Globus pallidus (tissue), 1 donor: ENCODE data around the gene EEFSEC.

Experiments
- DNase-seq: peaks from one replicate; pipeline ENCODE4 v3.0.0-alpha.2; 2015; ENCODE audit warnings: low spot score

The EEFSEC gene

DNA sequence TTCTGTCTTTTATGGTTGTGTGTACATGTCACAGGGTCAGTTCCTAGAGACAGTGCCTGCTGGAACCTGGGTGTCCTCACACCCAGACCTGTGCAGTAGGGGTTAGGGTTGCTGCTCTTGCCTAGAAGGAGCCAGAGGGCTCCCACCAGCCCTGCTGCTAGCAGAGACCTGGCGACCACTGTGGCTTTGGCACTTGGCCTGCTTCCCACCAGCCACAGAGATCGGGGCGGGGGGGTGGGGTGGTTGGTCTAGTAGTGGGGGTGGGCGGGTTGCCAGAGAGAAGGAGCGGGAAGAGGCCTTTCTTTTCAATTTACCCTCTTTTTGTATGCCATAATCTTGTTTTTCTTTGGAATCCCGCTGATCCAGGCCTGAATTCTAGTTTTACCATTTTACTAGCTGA, 29.4 kb downstream of the EEFSEC start:
- DNase-seq, result no peak

DNA sequence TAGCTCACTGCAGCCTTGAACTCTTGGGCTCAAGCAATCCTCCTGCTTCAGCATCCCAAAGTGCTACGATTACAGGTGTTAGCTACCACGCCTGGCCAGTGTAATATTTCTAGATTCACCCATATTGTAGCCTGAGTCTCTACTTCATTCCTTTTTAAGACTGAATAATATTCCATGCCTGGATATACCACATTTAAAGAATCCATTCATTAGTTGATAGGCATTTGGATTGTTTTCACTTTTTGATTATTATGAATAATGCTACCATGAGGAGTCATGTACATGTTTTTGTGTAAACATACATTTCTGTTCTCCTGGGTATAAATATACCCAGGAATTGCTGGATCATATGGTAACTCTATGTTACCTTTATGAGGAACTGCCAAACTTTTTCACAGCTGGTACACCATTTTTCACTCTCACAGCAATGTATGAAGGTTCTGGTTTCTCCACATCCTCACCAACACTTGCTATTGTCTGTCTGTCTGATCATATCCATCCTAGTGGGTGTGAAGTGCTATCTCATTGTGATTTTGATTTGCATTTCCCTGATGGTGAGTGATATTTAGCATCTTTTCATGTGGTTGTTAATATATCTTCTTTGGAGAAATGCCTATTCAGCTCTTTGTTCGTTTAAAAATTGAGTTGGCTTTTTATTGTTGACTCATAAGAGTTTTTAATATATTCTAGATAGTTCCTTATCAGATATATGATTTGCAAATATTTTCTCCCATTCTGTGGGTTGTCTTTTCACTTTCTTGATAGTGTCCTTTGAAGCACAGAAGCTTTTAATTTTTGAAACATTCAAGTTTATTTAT, 32.6 kb downstream of the EEFSEC start:
- DNase-seq, result no peak

DNA sequence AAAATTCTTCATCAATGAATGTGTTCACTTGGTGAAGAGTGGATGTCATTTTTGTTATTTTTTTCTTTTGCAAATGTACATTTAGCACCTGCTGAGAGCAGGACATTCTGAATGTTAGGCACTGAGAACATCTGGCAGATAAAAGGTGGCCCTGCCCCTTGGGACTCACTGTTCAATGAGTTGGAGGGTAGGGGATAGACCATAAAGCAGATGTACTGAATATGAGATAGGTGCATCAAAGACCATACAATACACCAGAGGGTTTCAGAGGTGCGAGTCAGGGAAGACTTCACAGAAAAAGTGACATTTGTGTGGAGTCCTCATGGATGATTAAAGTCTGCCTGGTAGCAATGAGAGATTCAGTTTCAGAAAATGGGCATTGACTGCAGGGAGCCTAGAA, 34.2 kb downstream of the EEFSEC start:
- no peak for DNase-seq

DNA sequence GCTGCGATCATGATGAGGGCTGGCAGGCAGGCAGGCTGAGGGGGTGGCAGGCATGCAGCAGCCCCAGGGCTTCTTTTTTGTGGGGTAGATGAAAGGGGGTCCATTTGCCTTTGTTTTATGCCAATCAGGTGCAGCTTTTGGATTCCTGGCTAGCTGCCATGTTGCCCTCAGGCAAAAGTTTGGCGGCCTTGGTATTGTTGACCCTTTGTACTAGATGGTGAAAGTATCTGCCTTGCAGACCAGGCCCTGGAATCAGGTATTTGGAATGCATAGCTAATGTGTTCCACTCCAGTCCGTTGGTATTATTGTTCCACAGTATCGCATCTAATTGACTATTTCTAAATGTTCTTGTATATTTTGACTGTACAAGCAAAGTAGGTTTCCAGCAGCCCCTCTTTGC, 35.0 kb downstream of the EEFSEC start:
- DNase-seq, result no peak

DNA sequence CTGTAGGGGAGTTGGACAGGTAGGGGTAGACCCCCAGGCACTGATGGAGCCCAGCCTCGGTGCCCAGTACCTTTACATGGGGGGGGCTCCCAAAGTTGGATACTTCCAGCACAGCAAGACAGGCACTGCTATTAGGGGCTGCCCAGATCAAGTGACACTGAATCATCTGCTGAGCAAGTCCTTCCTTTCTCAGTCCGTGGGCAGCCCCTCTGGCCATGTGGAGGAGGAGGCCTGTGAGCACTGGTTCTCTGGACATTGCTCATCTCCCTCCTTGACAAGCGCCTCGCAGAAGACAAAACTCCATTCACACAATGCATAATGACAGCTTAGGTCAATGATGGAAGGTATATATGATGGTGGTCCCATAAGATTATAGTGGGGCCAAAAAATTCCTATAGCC, 35.7 kb downstream of the EEFSEC start:
- DNase-seq, result no peak

DNA sequence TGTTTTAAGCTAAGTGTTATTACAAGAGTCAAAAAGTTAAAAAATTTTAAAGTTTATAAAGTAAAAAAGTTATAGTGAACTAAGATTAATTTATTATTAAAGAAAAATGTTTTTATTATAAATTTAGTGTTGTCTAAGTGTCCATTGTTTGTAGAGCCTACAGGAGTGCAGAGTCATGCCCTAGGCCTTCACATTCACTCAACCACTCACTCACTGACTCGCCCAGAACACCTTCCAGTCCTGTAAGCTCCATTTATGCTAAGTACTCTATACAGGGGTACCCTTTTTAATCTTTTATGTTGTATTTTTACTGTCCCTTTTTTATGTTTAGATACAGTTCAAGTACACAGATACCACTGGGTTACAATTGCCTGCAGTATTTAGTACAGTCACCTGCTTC, 37.2 kb downstream of the EEFSEC start:
- no peak for DNase-seq

DNA sequence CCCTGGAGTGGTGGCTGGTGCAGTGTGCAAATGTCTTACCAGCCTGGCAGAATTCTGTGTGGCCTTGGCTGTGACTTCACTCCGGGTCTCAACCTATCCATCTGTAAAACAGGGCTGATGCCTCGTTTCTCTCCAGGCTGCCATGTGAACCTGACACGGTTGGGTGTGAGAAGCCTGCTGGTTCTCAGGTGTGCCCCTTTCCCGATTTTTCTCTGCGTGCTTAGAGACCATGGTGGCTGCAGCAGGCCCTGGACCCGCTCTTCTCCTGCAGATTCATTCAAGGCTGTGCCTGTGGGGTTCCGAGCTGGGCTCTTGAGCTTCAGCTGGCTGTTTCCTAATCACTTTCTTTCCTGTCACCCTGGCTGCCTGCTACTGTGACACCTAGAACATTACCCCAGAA, 38.9 kb downstream of the EEFSEC start:
- no peak for DNase-seq

DNA sequence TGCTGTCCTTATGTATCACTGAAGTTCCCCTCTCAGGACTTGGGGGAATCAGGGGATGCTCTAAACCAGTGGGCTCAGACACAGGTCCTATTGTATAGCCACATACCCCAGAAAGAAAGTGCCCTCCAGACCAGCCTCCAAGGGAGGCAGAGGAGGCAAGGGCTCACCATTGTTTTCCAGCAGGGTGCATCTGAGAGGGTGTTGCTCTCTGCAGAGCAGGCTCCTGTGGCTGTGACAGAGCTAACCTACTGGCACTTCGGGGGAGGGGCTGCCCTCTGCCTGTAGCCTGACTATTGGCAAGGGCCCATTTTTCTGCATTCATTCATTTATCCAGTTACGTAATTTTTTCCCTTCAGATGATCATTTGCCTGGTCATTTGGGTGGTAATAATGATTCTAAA, 39.9 kb downstream of the EEFSEC start:
- DNase-seq, result no peak

DNA sequence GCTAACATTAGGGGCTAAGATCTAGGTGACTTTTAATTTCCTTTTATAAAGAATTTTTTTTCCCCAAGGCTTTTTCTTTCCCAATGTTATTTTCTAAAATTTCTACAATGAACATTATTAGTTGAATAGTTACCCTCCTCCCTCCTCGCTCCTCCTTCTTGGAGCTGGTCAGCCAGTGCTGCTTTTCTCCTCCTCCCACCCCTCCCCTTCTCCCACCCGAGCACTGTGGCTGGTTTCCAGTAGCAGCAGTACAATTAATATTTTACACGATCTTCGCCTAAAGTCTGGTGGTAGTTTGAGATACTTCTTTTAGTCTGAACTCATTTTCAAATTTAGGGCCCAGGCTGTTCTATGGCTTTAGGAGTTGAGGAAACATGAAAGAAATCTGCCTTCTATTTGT, 41.6 kb downstream of the EEFSEC start:
- DNase-seq, result peak; percentile 54

DNA sequence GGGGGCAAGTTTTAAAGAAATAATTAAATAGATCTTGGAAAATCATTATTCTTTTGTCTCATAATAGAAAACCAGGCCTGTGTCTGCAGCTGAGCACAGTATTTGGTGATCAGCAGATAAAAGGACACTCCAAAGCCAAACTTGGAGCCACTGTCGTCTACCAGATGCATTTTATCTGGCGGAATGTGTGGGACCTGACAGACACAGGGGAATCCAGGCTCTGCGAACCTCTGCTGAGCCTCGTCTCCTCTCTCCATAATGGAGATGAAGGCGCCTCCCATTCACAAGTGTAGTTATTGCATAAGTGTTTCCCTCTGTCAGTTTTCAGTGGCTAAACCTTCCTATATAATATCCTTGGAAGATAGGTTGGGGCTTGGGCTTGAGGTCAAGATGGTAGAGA, 42.1 kb downstream of the EEFSEC start:
- DNase-seq, result no peak

DNA sequence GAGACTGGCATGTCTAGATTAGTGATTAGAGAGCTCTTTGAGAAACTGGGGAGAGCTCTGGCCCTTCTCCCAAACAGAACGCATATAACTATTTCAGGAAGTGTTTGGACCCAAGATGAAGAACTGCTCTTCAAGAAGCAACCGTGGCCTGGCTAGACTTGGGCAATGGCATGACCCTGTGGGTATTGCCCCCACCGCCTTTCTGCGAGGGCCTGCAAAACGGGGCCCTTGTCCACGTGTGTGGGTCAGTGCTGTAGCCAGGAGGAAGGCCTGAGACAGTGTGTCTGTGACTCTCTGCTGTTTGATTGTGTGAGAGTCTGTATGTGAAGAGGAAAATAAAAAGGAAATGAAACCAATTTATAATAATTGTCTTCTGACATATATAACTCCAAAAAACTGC, 42.5 kb downstream of the EEFSEC start:
- peak; percentile 43 for DNase-seq

DNA sequence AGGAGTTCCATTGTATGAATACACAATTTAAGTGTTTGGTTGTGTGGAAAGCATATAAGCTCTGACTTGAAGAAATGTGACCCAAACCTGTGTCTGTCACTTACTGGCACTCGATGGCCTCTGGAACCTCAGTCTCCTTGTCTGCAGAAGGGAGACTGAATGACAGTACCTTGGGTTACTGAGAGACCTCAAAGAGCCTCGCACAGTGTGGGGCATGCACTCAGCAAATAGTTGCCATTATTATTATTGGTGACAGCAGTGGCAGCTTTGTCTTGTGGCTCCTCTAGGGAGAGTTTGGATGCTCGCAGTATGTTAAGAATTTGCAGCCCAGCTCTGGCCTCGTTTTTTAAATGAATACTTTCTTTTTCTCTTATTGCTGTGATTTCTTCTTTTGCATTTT, 43.4 kb downstream of the EEFSEC start:
- DNase-seq, result no peak

DNA sequence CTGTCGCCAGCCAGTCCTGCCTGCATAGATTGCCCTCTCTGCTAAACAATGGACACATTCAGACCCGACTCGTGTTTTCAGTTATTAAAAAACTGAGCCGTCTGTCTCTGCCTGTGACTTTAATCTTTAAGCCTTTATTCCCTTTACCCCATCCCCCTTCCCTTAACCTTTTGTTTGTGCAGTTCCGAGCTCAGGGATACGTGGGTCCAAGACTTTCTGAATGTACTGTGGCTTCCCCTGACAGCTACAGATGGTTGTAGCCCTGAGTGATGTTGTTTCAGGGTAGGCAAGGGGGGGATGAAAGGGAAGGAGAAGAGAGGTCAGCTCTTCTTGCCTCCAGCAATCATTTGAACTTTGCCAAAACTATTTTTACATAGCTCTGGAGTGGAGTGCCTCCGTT, 44.6 kb downstream of the EEFSEC start:
- DNase-seq, result peak; percentile 55

DNA sequence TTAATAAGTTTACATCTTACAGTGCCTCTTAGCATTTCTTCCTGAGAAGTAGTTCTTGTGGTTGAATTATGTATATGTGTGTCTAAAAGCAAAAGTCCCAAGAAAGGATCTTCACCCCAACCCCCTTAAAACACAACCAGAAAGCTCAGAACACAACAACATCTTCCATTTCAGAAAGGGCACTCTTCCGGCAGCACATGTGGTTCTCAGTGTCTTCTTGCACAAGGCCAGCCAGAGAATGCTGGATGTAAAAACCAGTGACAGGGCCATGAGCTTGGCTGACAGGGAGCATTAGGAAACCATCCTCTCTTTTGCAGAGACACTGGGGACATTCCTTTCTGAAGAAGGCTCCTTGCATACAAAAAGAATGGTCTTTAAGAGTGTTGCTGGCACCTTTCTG, 45.0 kb downstream of the EEFSEC start:
- peak; percentile 48 for DNase-seq

DNA sequence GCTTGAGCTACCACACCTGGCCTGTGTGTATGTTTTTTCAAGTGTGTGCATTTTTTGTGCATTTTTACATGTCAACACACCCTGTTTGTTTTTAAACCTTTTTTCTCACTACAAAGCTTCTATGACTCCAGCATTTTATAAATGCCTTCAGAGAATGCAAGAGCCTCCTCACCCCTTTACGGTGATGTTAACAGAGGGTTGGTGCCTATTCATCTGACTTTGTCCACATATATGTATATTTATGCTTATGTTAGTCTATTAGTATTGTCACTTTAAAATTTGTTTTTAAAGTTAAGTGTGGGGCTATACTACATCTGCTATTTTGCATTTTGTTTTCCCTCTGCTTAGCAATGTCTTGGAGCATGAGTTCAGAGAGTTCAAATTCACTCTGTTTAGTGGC, 45.8 kb downstream of the EEFSEC start:
- no peak for DNase-seq

DNA sequence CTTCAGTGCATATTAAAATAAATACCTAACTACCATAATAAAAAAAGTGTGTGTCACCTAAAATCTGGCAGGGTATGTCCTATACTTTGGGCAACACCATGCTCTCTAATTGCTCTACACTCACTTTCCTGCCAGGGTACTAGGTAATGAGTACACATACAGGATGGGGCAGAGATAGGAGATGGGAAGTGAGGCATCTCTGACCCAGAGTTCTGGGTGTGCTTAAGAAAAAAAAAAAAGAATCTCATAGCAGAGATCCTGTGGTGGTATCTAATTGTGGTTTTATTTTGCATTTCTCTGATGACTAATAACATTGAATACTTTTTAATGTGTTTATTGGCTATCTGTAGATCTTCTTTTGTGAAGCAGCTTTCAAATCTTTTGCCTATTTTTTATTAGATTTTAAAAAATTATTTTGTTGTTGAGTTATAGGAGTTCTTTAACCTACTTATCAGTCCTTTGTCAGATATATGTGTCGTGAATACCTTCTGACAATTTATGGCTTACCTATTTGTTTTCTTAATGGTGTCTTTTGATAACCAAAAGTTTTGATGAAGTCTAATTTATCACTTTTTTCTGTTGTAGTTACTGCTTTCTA, 48.0 kb downstream of the EEFSEC start:
- DNase-seq, result no peak

DNA sequence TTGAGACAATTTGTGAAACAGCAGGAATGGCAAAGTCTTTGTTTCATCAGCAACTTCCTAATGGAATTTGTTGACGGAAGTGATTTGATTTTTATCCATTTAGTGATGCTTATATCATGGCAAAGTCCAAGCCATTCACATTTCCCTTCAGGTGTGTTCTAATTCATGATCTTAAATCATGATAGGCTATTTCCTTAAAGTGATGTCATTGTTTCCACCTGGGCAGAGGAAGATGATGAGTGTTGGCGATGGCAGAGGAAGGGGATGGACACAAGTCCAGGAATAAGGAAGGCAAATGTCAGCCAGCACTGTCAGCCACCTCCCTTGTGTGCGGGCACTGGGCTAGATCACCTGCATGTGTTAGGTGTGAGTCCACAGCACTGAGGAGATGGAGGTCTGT, 49.9 kb downstream of the EEFSEC start:
- DNase-seq, result no peak

DNA sequence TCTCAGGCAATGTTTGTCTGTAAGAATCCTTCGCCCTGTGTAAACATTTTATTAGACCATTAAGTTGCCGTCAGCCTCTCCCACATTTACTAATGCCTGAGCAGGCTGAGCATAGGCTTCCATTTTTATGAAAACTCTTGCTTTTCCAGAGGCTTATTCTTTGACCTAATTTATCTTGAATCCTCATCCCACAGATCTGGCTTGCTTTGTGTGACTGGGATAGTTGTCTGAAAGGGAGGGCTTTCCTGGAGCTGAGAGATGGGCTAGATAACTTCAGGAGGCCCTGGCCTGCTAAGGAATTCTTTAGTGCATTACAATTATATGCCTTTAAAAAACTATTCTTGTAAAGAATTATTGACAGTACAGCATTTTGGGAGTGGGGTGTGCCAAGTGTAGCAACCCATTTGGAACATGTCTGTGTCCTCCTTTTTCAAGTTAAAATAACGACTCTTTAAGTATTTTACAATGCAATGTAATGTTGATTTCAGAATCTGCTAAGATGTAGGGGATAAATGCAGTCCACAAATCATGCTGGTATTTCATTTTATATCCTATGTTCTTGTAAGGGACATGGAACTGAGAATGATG, 52.4 kb downstream of the EEFSEC start:
- DNase-seq, result no peak

DNA sequence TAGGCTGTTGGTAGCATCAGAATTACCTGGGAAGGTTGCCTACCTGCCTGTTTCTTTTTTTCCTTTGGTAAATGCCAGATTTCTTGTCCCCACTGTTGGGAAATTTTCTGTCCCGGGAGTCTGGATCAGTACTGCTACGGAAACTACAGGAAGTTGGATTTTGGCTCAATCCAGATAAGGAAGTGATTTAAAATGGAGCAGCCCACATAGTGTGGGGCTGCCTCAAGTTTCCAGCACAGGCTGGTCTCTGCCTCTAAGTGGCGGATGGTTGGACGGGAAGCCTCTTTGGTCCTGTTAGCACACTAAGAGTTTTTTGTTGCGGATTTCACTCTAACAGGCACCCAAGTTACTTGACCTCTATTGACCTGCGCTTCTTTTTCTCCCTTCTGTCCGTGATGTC, 54.7 kb downstream of the EEFSEC start:
- DNase-seq, result no peak

DNA sequence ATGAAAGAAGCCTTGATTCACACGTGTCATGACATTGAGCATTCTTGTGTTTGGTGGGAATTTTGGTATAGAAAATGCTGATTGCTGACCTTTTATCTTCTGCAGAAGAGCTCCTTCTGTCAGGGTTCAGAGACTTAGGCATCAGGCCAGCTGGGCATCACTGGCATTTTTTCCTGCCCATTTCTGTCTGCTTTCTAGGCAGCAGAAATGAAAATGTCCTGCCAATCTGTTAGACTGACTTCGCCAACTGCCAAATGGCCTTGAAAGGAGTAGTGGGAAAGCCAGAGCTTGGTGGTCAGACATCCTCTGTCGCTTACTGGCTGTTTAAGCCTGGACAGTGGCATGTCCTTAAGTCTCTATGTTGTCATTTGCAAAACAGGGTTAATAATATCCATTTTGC, 57.4 kb downstream of the EEFSEC start:
- DNase-seq, result no peak

DNA sequence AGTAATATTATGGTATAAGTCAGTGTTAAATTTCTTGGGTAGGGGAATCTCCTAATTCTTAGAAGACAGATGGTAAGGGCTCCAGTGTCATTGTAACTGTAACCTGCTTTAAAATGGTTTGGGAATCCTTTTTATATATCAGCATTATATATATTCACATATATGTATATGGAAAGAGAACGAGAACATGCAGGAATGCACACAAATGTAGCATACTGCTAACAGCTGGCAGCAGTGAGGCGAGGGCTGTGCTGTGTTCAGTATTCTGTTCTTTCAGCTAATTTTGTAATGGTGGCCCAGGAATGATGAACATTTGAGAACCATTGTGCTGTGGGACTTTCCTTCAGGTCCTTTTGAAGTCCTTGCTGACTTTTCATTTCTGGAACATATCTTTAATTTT, 60.8 kb downstream of the EEFSEC start:
- no peak for DNase-seq

DNA sequence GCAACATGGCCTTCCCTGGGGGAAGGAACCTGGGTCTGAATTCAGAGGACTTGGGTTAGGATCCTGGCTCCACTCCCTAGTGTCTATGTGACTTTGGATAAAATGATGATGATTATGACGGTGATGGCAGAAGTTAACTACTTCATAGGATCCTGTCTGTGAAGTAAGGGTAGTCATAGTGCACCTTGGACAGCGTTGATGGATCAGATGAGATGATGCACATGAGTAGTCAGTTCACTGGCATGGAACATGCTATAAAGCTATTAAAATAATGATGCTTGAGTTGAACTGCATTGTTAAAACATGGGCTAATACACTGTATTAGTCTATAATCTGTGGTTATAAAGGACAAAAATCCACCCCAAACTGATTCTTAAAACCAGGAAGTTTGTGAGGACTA, 62.0 kb downstream of the EEFSEC start:
- no peak for DNase-seq

DNA sequence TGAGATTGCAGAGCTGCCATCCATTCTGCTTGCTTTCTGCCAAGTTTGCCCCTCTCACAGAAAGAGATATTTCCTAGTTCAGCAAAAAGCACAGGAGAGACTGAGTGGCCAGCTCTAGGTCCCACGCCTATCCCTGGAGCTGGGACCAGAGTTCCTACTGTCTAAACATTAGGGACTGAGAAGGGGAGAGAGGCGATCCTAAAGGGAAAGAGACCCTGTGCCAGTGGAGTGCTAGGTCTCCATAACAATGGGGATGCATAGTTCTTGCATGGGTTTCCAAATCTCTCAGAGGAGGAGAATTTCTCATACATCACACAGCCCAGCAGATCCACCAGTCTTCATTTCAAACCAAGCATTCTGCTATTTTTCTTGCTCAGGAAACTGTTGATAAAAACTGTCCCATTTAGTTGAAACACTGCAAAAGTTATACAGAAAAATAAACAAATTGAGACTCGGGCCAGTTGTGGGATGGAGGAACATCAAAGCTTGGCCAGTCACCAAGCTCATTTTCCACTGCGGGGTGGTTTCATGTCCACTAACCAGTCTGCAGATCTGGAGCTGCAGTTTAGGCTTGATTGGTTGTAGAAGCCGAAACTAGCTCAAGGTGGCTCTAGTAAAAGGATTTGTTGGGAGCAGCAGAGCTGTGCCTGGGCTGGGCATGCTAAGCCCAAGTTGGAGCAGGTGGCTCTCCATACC, 62.7 kb downstream of the EEFSEC start:
- no peak for DNase-seq
